Endodermal cell (in vitro differentiated cells): ENCODE results near the gene MRTFB. TPM values are rescaled to one million over a fixed set of nuclear protein-coding genes. Genes with fewer than 3 reads are reported as not detected.

Experiments
- DNase-seq: peaks from one replicate; pipeline ENCODE4 v3.0.0-alpha.2; 2017
- H3K27ac ChIP-seq: 2 replicates; pipeline ENCODE4 v1.5.1; 2013; ENCODE audit warnings: mild to moderate bottlenecking, low read depth, low read length, moderate library complexity
- H3K27me3 ChIP-seq: 2 replicates; pipeline ENCODE4 v1.6.1; 2013; ENCODE audit warnings: mild to moderate bottlenecking, low read length, moderate library complexity; ENCODE audit not compliant: insufficient read depth, control insufficient read depth, poor library complexity, severe bottlenecking
- H3K36me3 ChIP-seq: 2 replicates; pipeline ENCODE4 v1.7.0; 2013; ENCODE audit warnings: mild to moderate bottlenecking, low read length, moderate library complexity; ENCODE audit not compliant: control insufficient read depth, insufficient read depth
- H3K4me1 ChIP-seq: one replicate; pipeline ENCODE4 v1.7.0; 2013; ENCODE audit warnings: low read length; ENCODE audit not compliant: control insufficient read depth, insufficient read depth
- H3K4me3 ChIP-seq: 2 replicates; pipeline ENCODE4 v1.5.1; 2013; ENCODE audit warnings: mild to moderate bottlenecking, low read length, moderate library complexity
- H3K9ac ChIP-seq: 2 replicates; pipeline ENCODE4 v1.6.1; 2013; ENCODE audit warnings: mild to moderate bottlenecking, low read length, moderate library complexity; ENCODE audit not compliant: poor library complexity, severe bottlenecking; ENCODE audit errors: extremely low read depth
- H3K9me3 ChIP-seq: 2 replicates; pipeline ENCODE4 v1.6.1; 2013; ENCODE audit warnings: mild to moderate bottlenecking, low read length, moderate library complexity; ENCODE audit not compliant: control insufficient read depth
- H3K27ac Mint-ChIP-seq: 2 replicates; pipeline ENCODE4 v1.8.0; 2020; ENCODE audit warnings: mixed read lengths
- H3K27me3 Mint-ChIP-seq: 2 replicates; pipeline ENCODE4 v1.8.0; 2021; ENCODE audit warnings: mild to moderate bottlenecking, mixed read lengths; ENCODE audit not compliant: insufficient read depth
- H3K36me3 Mint-ChIP-seq: 2 replicates; pipeline ENCODE4 v1.8.0; 2020; ENCODE audit warnings: low read depth, mixed read lengths
- H3K4me1 Mint-ChIP-seq: 2 replicates; pipeline ENCODE4 v1.8.0; 2020; ENCODE audit warnings: mixed read lengths
- H3K4me3 Mint-ChIP-seq: 2 replicates; pipeline ENCODE4 v1.8.0; 2020; ENCODE audit warnings: mild to moderate bottlenecking, moderate library complexity, mixed read lengths
- H3K9me3 Mint-ChIP-seq: 2 replicates; pipeline ENCODE4 v1.8.0; 2020; ENCODE audit warnings: mild to moderate bottlenecking, mixed read lengths
- WGBS, 2 experiments: methylation state at CpG; one replicate each; pipeline versions ENCODE4 v1.1.5 to v1.1.7; 2013; ENCODE audit warnings: missing lambda C conversion rate in 2 of 2, mixed read lengths in 1 of 2; ENCODE audit not compliant: insufficient coverage in 1 of 2, insufficient read length in 1 of 2; 5-methylcytosine and 5-hydroxymethylcytosine counted together
- total RNA-seq, 2 donors: library from RNA; stranded (reverse); fragmentation: NEBNext Ultra II Directional in 1 of 2; extraction: Animal tissue kit (Norgen Biotek cat#: 25700) in 1 of 2; gene quantifications; 2 replicates in 1 of 2; 3 replicates in 1 of 2; pipeline ENCODE4 v1.2.1, GENCODE V29; 2021
- TF ChIP-seq, protein P1 (sequence below): fragments of 200-600 bp; sonication (generic); conservative IDR thresholded peaks from 2 replicates; pipeline ENCODE4 v1.5.0; 2021; ENCODE audit warnings: antibody characterized with exemption, mild to moderate bottlenecking

The MRTFB gene
- total RNA-seq, 2 donors from 2014 or later = 49.4 to 58.6 TPM

DNA sequence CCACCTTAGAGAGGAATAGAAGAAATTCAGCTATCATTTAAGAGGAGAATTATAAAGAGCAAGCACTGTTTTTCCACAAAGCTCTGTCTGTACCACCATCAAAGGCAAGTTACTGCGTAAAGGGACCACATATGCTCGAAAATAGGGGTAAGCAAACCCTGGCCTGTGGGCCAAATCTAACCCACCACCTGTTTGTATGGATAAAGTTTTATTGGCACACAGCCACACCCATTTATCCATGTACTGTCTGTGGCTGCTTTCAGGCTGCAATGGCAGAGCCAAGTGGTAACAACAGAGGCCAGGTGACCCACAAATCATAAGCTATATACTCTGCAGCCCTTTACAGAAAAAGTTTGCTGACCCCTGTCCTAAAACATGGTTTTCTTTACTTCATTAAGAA is 180.3 kb downstream of the MRTFB start:
- Mint-ChIP-seq H3K36me3 (peaks cover 70% of the 10 kb centered on the region), H3K4me3 (no peak overlapping the region), H3K4me1 (no peaks in the 10 kb centered on the region), H3K9me3 (no peaks in the 10 kb centered on the region), H3K27me3 (no peaks in the 10 kb centered on the region), H3K27ac (no peak overlapping the region)
- no peaks in the 10 kb centered on the region for H3K27me3 ChIP-seq
- no peak overlapping the region for H3K27ac ChIP-seq
- no peaks in the 10 kb centered on the region for H3K9me3 ChIP-seq
- TF ChIP-seq, protein P1, sequence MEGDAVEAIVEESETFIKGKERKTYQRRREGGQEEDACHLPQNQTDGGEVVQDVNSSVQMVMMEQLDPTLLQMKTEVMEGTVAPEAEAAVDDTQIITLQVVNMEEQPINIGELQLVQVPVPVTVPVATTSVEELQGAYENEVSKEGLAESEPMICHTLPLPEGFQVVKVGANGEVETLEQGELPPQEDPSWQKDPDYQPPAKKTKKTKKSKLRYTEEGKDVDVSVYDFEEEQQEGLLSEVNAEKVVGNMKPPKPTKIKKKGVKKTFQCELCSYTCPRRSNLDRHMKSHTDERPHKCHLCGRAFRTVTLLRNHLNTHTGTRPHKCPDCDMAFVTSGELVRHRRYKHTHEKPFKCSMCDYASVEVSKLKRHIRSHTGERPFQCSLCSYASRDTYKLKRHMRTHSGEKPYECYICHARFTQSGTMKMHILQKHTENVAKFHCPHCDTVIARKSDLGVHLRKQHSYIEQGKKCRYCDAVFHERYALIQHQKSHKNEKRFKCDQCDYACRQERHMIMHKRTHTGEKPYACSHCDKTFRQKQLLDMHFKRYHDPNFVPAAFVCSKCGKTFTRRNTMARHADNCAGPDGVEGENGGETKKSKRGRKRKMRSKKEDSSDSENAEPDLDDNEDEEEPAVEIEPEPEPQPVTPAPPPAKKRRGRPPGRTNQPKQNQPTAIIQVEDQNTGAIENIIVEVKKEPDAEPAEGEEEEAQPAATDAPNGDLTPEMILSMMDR = no peak
- peaks cover 89% of the 10 kb centered on the region for H3K36me3 ChIP-seq
- DNase-seq = no peak
- no peak overlapping the region for H3K9ac ChIP-seq
- H3K4me3 ChIP-seq = no peak overlapping the region
- 100% methylated on average over 2 of the region's 2 CpGs; no CpG with 5 or more reads in 1 of the 2 experiments for WGBS, 2 experiments
- H3K4me1 ChIP-seq = no peaks in the 10 kb centered on the region

DNA sequence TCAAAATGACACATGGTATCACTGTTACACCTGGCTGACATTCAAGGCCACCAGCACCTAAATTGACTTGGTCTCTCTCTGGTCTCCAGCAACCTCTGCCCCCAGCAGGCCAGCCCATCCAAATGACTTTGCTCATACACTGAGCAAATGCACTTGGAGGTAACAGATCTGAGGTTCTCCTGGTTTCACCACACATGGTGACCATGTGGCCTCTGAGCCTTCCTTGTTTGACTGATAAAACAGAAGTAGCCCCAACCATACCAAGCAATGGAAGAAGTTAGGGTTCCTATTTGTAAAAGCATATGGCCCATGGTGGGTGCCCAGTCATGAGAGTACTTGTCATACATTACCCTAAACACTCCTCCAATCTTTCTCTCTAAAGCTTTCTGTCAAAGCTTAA is 181.7 kb downstream of the MRTFB start:
- Mint-ChIP-seq H3K4me1 (no peaks in the 10 kb centered on the region), H3K9me3 (no peaks in the 10 kb centered on the region), H3K27ac (no peak overlapping the region), H3K36me3 (peaks cover 68% of the 10 kb centered on the region), H3K4me3 (no peak overlapping the region), H3K27me3 (no peaks in the 10 kb centered on the region)
- TF ChIP-seq, protein P1 = no peak
- H3K27ac ChIP-seq = no peak overlapping the region
- H3K4me1 ChIP-seq = no peaks in the 10 kb centered on the region
- no peak overlapping the region for H3K4me3 ChIP-seq
- H3K9me3 ChIP-seq = no peaks in the 10 kb centered on the region
- no peak overlapping the region for H3K9ac ChIP-seq
- peaks cover 88% of the 10 kb centered on the region for H3K36me3 ChIP-seq
- DNase-seq = no peak
- H3K27me3 ChIP-seq = no peaks in the 10 kb centered on the region

DNA sequence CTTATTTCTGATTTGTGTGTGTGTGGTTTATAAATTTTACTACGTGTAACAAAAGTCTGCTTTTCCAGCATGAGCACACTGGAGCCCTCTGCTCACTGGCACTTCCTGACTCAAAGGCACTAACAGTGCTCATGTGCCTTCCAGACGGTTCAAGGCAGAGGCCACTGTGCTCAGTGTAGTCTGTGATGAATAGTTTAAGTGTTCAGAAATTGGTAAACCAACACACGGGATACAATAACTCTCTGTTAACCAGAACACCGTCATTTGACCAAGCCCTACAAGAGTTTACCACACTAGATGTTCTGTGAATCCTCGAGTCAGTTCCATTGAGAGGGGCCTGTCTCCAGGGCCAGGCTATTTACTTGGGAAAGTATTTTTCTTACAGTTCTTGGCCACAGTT is 191.9 kb downstream of the MRTFB start:
- H3K27me3 ChIP-seq = no peaks in the 10 kb centered on the region
- DNase-seq = no peak
- WGBS, 2 experiments = 95 to 100% methylated on average over 3 to 5 of the region's 5 CpGs
- peak overlapping the region; percentile 12 for H3K27ac Mint-ChIP-seq
- no peak overlapping the region for H3K4me3 ChIP-seq
- TF ChIP-seq, protein P1 = no peak
- H3K4me1 Mint-ChIP-seq = no peaks in the 10 kb centered on the region
- H3K4me3 Mint-ChIP-seq = no peak overlapping the region
- no peaks in the 10 kb centered on the region for H3K9me3 ChIP-seq
- peaks cover 81% of the 10 kb centered on the region for H3K36me3 Mint-ChIP-seq
- no peak overlapping the region for H3K9ac ChIP-seq
- H3K9me3 Mint-ChIP-seq = no peaks in the 10 kb centered on the region
- H3K27me3 Mint-ChIP-seq = no peaks in the 10 kb centered on the region
- H3K27ac ChIP-seq = no peak overlapping the region
- no peaks in the 10 kb centered on the region for H3K4me1 ChIP-seq
- peaks cover 83% of the 10 kb centered on the region for H3K36me3 ChIP-seq
